H9 (cell line): ENCODE measurements around the gene RBM19. TPM values are rescaled to one million over a fixed set of nuclear protein-coding genes. Genes with fewer than 3 reads are reported as not detected.

Experiments used
- DNase-seq: peaks from one replicate; pipeline ENCODE4 v3.0.0-alpha.2; 2017
- H2AFZ ChIP-seq: one replicate; pipeline ENCODE4 v1.6.1; 2013; ENCODE audit warnings: mild to moderate bottlenecking, low read length, control low read depth, moderate library complexity
- H2AK5ac ChIP-seq: 2 replicates; pipeline ENCODE4 v1.6.1; 2013; ENCODE audit warnings: low read length, control low read depth, mixed read lengths; ENCODE audit not compliant: insufficient read length
- H2BK120ac ChIP-seq: one replicate; pipeline ENCODE4 v1.6.1; 2013; ENCODE audit warnings: low read depth, mild to moderate bottlenecking, low read length, control low read depth, inconsistent platforms; ENCODE audit not compliant: poor library complexity, severe bottlenecking
- H2BK12ac ChIP-seq: 2 replicates; pipeline ENCODE4 v1.6.1; 2013; ENCODE audit warnings: low read length, control low read depth, mixed read lengths, low read depth; ENCODE audit not compliant: insufficient read length
- H2BK15ac ChIP-seq: 2 replicates; pipeline ENCODE4 v1.6.1; 2013; ENCODE audit warnings: low read depth, low read length, control low read depth
- H2BK20ac ChIP-seq: one replicate; pipeline ENCODE4 v1.6.1; 2013; ENCODE audit warnings: low read depth, mild to moderate bottlenecking, low read length, control low read depth, inconsistent platforms; ENCODE audit not compliant: poor library complexity, severe bottlenecking
- H2BK5ac ChIP-seq: 2 replicates; pipeline ENCODE4 v1.6.1; 2013; ENCODE audit warnings: low read length, control low read depth, mixed read lengths; ENCODE audit not compliant: insufficient read length
- H3K14ac ChIP-seq: 2 replicates; pipeline ENCODE4 v1.6.1; 2013; ENCODE audit warnings: low read length, control low read depth; ENCODE audit not compliant: insufficient read depth
- H3K18ac ChIP-seq: 2 replicates; pipeline ENCODE4 v1.6.1; 2013; ENCODE audit warnings: low read depth, mild to moderate bottlenecking, mixed read lengths, low read length, control low read depth; ENCODE audit not compliant: insufficient read length
- H3K23ac ChIP-seq: 2 replicates; pipeline ENCODE4 v1.6.1; 2013; ENCODE audit warnings: low read length, control low read depth, mixed read lengths, low read depth; ENCODE audit not compliant: insufficient read length
- H3K23me2 ChIP-seq: 2 replicates; pipeline ENCODE4 v1.6.1; 2013; ENCODE audit warnings: low read depth, mild to moderate bottlenecking, mixed read lengths, low read length, control low read depth; ENCODE audit not compliant: insufficient read length, poor library complexity, severe bottlenecking
- H3K27ac ChIP-seq: 2 replicates; pipeline ENCODE4 v1.5.1; 2013; ENCODE audit warnings: low read length, control low read depth, mixed read lengths, low read depth; ENCODE audit not compliant: insufficient read length
- H3K27me3 ChIP-seq: 2 replicates; pipeline ENCODE4 v1.6.1; 2013; ENCODE audit warnings: low read length, control low read depth, inconsistent platforms; ENCODE audit not compliant: insufficient read depth
- H3K4ac ChIP-seq: 2 replicates; pipeline ENCODE4 v1.6.1; 2013; ENCODE audit warnings: low read depth, mild to moderate bottlenecking, control low read depth, inconsistent platforms, low read length, moderate library complexity
- H3K4me1 ChIP-seq: 2 replicates; pipeline ENCODE4 v1.6.1; 2013; ENCODE audit warnings: low read length, control low read depth, inconsistent platforms; ENCODE audit not compliant: insufficient read depth
- H3K4me2 ChIP-seq: 2 replicates; pipeline ENCODE4 v1.6.1; 2013; ENCODE audit warnings: low read length, control low read depth, mixed read lengths; ENCODE audit not compliant: insufficient read length, insufficient read depth
- H3K56ac ChIP-seq: 2 replicates; pipeline ENCODE4 v1.6.1; 2013; ENCODE audit warnings: low read depth, mild to moderate bottlenecking, mixed read lengths, low read length, control low read depth; ENCODE audit not compliant: insufficient read length
- H3K79me1 ChIP-seq: 2 replicates; pipeline ENCODE4 v1.6.1; 2013; ENCODE audit warnings: low read depth, mild to moderate bottlenecking, moderate library complexity, low read length, control low read depth, inconsistent platforms; ENCODE audit not compliant: insufficient read depth, poor library complexity, severe bottlenecking
- H3K79me2 ChIP-seq: 2 replicates; pipeline ENCODE4 v1.6.1; 2013; ENCODE audit warnings: low read length, control low read depth, inconsistent platforms; ENCODE audit not compliant: insufficient read depth
- H3K9ac ChIP-seq: 2 replicates; pipeline ENCODE4 v1.6.1; 2013; ENCODE audit warnings: low read length, control low read depth, mixed read lengths; ENCODE audit not compliant: insufficient read length; ENCODE audit errors: extremely low read depth
- H3K9me3 ChIP-seq: one replicate; pipeline ENCODE4 v1.6.1; 2013; ENCODE audit warnings: low read depth, low read length, inconsistent platforms; ENCODE audit not compliant: control insufficient read depth
- H3T11ph ChIP-seq: one replicate; pipeline ENCODE4 v1.6.1; 2013; ENCODE audit warnings: mild to moderate bottlenecking, low read length, control low read depth, inconsistent platforms
- H4K20me1 ChIP-seq: one replicate; pipeline ENCODE4 v1.6.1; 2013; ENCODE audit not compliant: control insufficient read depth, insufficient read length, insufficient read depth
- H4K5ac ChIP-seq: 2 replicates; pipeline ENCODE4 v1.6.1; 2013; ENCODE audit warnings: low read depth, mild to moderate bottlenecking, mixed read lengths, low read length, control low read depth; ENCODE audit not compliant: insufficient read length
- H4K8ac ChIP-seq: replicated peaks from 2 replicates; pipeline ENCODE4 v1.6.1; 2013; ENCODE audit warnings: low read length, control low read depth, mixed read lengths, low read depth; ENCODE audit not compliant: insufficient read length
- H4K91ac ChIP-seq: 2 replicates; pipeline ENCODE4 v1.6.1; 2013; ENCODE audit warnings: low read depth, mild to moderate bottlenecking, moderate library complexity, mixed read lengths, low read length, control low read depth; ENCODE audit not compliant: insufficient read length
- H3K27ac Mint-ChIP-seq, 3 experiments: 2 replicates in 2 of 3; 3 replicates in 1 of 3; pipeline ENCODE4 v1.8.0; 2020 to 2021; ENCODE audit warnings: mixed read lengths in 3 of 3, mild to moderate bottlenecking in 1 of 3, moderate library complexity in 1 of 3
- H3K27me3 Mint-ChIP-seq: 2 replicates; pipeline ENCODE4 v1.8.0; 2021; ENCODE audit warnings: low read depth, mild to moderate bottlenecking, moderate library complexity, mixed read lengths
- H3K36me3 Mint-ChIP-seq, 3 experiments: 2 replicates in 2 of 3; 3 replicates in 1 of 3; pipeline ENCODE4 v1.8.0; 2020 to 2021; ENCODE audit warnings: low read depth in 3 of 3, mixed read lengths in 3 of 3; ENCODE audit not compliant: insufficient read depth in 1 of 3
- H3K4me1 Mint-ChIP-seq, 2 experiments: 2 replicates each; pipeline ENCODE4 v1.8.0; 2020; ENCODE audit warnings: mixed read lengths in 2 of 2
- H3K4me3 Mint-ChIP-seq, 2 experiments: 2 replicates in 1 of 2; 3 replicates in 1 of 2; pipeline ENCODE4 v1.8.0; 2020 to 2021; ENCODE audit warnings: mild to moderate bottlenecking in 2 of 2, mixed read lengths in 2 of 2, moderate library complexity in 1 of 2
- H3K9me3 Mint-ChIP-seq, 2 experiments: 2 replicates in 1 of 2; 3 replicates in 1 of 2; pipeline ENCODE4 v1.8.0; 2020; ENCODE audit warnings: mild to moderate bottlenecking in 2 of 2, mixed read lengths in 2 of 2, moderate library complexity in 1 of 2
- CTCF ChIP-seq: fragments of 200-600 bp; sonication (generic); conservative IDR thresholded peaks from 3 replicates; pipeline ENCODE4 v1.8.0; 2021; ENCODE audit warnings: antibody characterized with exemption, mild to moderate bottlenecking
- WGBS: extraction: QIAGEN DNeasy Blood & Tissue Kit; methylation state at CpG from one replicate; pipeline ENCODE4 v1.1.7; 2013; ENCODE audit warnings: missing lambda C conversion rate, low lambda C conversion rate, mixed read lengths; ENCODE audit not compliant: insufficient read length; ENCODE audit errors: extremely low coverage; 5-methylcytosine and 5-hydroxymethylcytosine counted together
- total RNA-seq: library from RNA; stranded (reverse); gene quantifications from 2 replicates; pipeline ENCODE4 v1.2.1, GENCODE V29; 2021

The RBM19 gene
- total RNA-seq, 1 experiment from 2014 or later = 32.2 TPM

- H4K20me1 ChIP-seq = no peaks in the 10 kb centered on the region
- no peaks in the 10 kb centered on the region for H3K23me2 ChIP-seq
- H4K8ac ChIP-seq = no peak overlapping the region
- H3K79me2 ChIP-seq = no peaks in the 10 kb centered on the region
- Mint-ChIP-seq H3K9me3 (no peaks in the 10 kb centered on the region; a peak in 1 of 5 replicates), H3K27me3 (no peaks in the 10 kb centered on the region), H3K4me1 (peaks cover 13 to 43% of the 10 kb centered on the region in 2 experiments), H3K4me3 (no peak overlapping the region), H3K27ac (peak overlapping the region in 2 of 3 experiments; percentile 3 to 57; a peak in 2 of 7 replicates), H3K36me3 (peaks cover 0 to 3% (median 2%) of the 10 kb centered on the region in 3 experiments; a peak in 2 of 7 replicates)
- no peak overlapping the region for H3K4me2 ChIP-seq
- DNase-seq = no peak
- H3K27me3 ChIP-seq = no peaks in the 10 kb centered on the region
- no peak overlapping the region for H2AFZ ChIP-seq
- H3K4ac ChIP-seq = no peak overlapping the region
- H2BK12ac ChIP-seq = no peak overlapping the region
- no peak overlapping the region for H3K56ac ChIP-seq
- H3K23ac ChIP-seq = no peak overlapping the region
- H3K4me1 ChIP-seq = no peaks in the 10 kb centered on the region; the same call in 1 of the 2 replicates
- no peak overlapping the region for H4K91ac ChIP-seq
- no peaks in the 10 kb centered on the region for H3K79me1 ChIP-seq
- H2BK20ac ChIP-seq = no peak overlapping the region
- H2BK5ac ChIP-seq = no peak overlapping the region
- no peaks in the 10 kb centered on the region for H3K9me3 ChIP-seq
- H2BK15ac ChIP-seq = no peak overlapping the region
- no peak overlapping the region for H2BK120ac ChIP-seq
- no peak overlapping the region for H3K27ac ChIP-seq
- no peak overlapping the region for H2AK5ac ChIP-seq
- no CpG with 5 or more reads among the region's 22 CpGs for WGBS
- no peak overlapping the region for H3K14ac ChIP-seq
- peak; percentile 44 for TF ChIP-seq CTCF
- H3T11ph ChIP-seq = no peak overlapping the region
- H4K5ac ChIP-seq = no peak overlapping the region
- H3K9ac ChIP-seq = no peak overlapping the region
- no peak overlapping the region for H3K18ac ChIP-seq
Observed at GRCh38 chr12:113826805-113827538, 139.2 kb downstream of the RBM19 start.
